OCI-LY1 (cell line): ENCODE measurements around the gene MROH2B.

ENCODE experiments used
- CTCF ChIP-seq: fragments of 200-600 bp; sonication (generic), shearing (Covaris generic); IDR thresholded peaks from 2 replicates; pipeline ENCODE4 v1.5.1; 2017; ENCODE audit warnings: mild to moderate bottlenecking, antibody characterized with exemption, low read length, moderate library complexity, mixed read lengths
- EZH2 ChIP-seq: fragments of 200-600 bp; sonication (generic), shearing (Covaris generic); IDR thresholded peaks from 2 replicates; pipeline ENCODE4 v1.8.0; 2017; ENCODE audit warnings: borderline replicate concordance, mixed run types, mild to moderate bottlenecking, antibody characterized with exemption, low read length, moderate library complexity, mixed read lengths

DNA sequence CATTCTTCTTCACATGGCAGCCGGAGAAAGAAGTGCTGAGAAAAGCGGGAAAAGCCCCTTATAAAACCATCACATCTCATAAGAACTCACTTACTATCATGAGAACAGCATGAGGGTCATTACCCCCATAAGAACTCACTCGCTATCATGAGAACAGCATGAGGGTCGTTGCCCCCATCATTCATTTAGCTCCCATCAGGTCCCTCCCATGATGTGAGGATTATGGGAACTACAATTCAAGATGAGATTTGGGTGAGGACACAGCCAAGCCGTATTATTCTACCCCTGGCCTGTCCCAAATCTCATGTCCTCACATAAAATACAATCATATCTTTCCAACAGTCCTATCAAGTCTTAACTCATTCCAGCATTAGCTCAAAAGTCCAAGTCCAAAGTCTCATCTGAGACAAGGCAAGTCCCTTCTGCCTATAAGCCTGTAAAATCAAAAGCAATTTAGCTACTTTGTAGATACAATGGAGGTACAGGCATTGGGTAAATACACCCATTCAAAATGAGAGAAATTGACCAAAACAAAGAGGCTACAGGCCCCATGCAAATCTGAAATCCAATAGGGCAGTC, 79.1 kb downstream of the MROH2B start:
- no peak for TF ChIP-seq CTCF
- TF ChIP-seq EZH2 = no peak
